PC-3 (cell line): Measurements from ENCODE around the gene FNDC10. TPM values are rescaled to one million over a fixed set of nuclear protein-coding genes. Genes with fewer than 3 reads are reported as not detected.

ENCODE experiments used
- ATAC-seq: fragments of 200-7000 bp; cut with Tn5 transposase; 2 replicates; pipeline ENCODE4 v1.9.1; 2020; ENCODE audit warnings: mild to moderate bottlenecking, moderate library complexity
- BruUV-seq: library from RNA; stranded (reverse); fragments of 400-500 nt; replicated peaks from 2 replicates; lab custom pipeline; 2021; lab: Mats Ljungman, UMichigan
- CTCF ChIA-PET: fragments of 300-600 bp; sonication (Branson Sonifier 250); formaldehyde crosslinking; loops from one replicate; lab custom pipeline; 2022; ENCODE audit warnings: antibody characterized with exemption; lab: Charles Lee
- POLR2A ChIA-PET: fragments of 300-600 bp; sonication (Branson Sonifier 250); formaldehyde crosslinking; loops from one replicate; lab custom pipeline; 2022; ENCODE audit warnings: antibody characterized with exemption; ENCODE audit not compliant: unreplicated experiment; lab: Charles Lee
- DNase-seq: peaks from one replicate; pipeline ENCODE4 v3.0.0-alpha.2; 2015
- H2AFZ ChIP-seq: fragments of 300-600 bp; sonication (generic); 2 replicates; pipeline ENCODE4 v1.6.0; 2016; ENCODE audit warnings: antibody characterized with exemption, low read length
- H3F3A ChIP-seq: fragments of 300-600 bp; sonication (generic); one replicate; pipeline ENCODE4 v1.6.0; 2017; ENCODE audit warnings: antibody characterized with exemption, low read length, control low read depth, mild to moderate bottlenecking; ENCODE audit not compliant: unreplicated experiment
- H3K27ac ChIP-seq: fragments of 300-600 bp; sonication (generic); 2 replicates; pipeline ENCODE4 v1.5.1; 2016; ENCODE audit warnings: mild to moderate bottlenecking, low read length
- H3K27me3 ChIP-seq: fragments of 300-600 bp; sonication (generic); 2 replicates; pipeline ENCODE4 v1.6.1; 2016; ENCODE audit warnings: low read length, mixed read lengths
- H3K36me3 ChIP-seq: fragments of 300-600 bp; sonication (generic); 2 replicates; pipeline ENCODE4 v1.6.1; 2016; ENCODE audit warnings: low read depth, mixed run types, low read length, mixed read lengths
- H3K4me1 ChIP-seq: fragments of 300-600 bp; sonication (generic); 2 replicates; pipeline ENCODE4 v1.5.1; 2016; ENCODE audit warnings: low read length; ENCODE audit not compliant: insufficient read depth
- H3K4me2 ChIP-seq: fragments of 300-600 bp; sonication (generic); 2 replicates; pipeline ENCODE4 v1.6.0; 2016; ENCODE audit warnings: low read length
- H3K4me3 ChIP-seq: fragments of 300-600 bp; sonication (generic); 2 replicates; pipeline ENCODE4 v1.5.1; 2016; ENCODE audit warnings: mild to moderate bottlenecking, low read length, mixed read lengths
- H3K79me2 ChIP-seq: fragments of 300-600 bp; sonication (generic); 2 replicates; pipeline ENCODE4 v1.6.1; 2017; ENCODE audit warnings: low read length, mixed read lengths
- H3K9ac ChIP-seq: fragments of 300-600 bp; sonication (generic); 2 replicates; pipeline ENCODE4 v1.6.0; 2016; ENCODE audit warnings: mild to moderate bottlenecking, low read length
- H3K9me2 ChIP-seq: fragments of 300-600 bp; sonication (generic); replicated peaks from 2 replicates; pipeline ENCODE4 v1.6.1; 2016; ENCODE audit warnings: mixed run types, low read length, mixed read lengths
- H3K9me3 ChIP-seq: fragments of 300-600 bp; sonication (generic); 2 replicates; pipeline ENCODE4 v1.6.1; 2016; ENCODE audit warnings: low read length, mixed read lengths
- H4K20me1 ChIP-seq: fragments of 300-600 bp; sonication (generic); 2 replicates; pipeline ENCODE4 v1.6.1; 2016; ENCODE audit warnings: low read length, mixed read lengths
- EZH2 ChIP-seq: fragments of 300-600 bp; sonication (generic); IDR thresholded peaks from one replicate; pipeline ENCODE4 v1.6.1; 2017; ENCODE audit warnings: antibody characterized with exemption, mild to moderate bottlenecking, low read length; ENCODE audit not compliant: unreplicated experiment
- EZH2phosphoT487 ChIP-seq: fragments of 300-600 bp; sonication (generic); IDR thresholded peaks from 2 replicates; pipeline ENCODE4 v1.6.1; 2018; ENCODE audit warnings: mild to moderate bottlenecking, antibody characterized with exemption, low read length, borderline replicate concordance
- intact Hi-C: fragments of 100-400 bp; cut with micrococcal nuclease; formaldehyde crosslinking; loops from 2 replicates; pipeline ENCODE4 v1.9.0; 2023
- total RNA-seq: library from RNA; depleted of rRNA; stranded (reverse); fragments of >200 nt; gene quantifications from 2 replicates; pipeline ENCODE4 v1.2.3, GENCODE V29; 2014
- TF ChIP-seq, protein P1 (sequence below): fragments of 300-600 bp; sonication (generic); conservative IDR thresholded peaks from 2 replicates; pipeline ENCODE4 v1.5.1; 2017; ENCODE audit warnings: antibody characterized with exemption, low read depth, mild to moderate bottlenecking, low read length

The FNDC10 gene
- total RNA-seq, 1 experiment from 2014 or later, result 8.8 TPM

GRCh38 chr1:1628754-1629429 lies 29.0 kb upstream of the FNDC10 start:
- POLR2A ChIA-PET, result no interaction called here
- ATAC-seq (peak; percentile 8; the same call in 1 of the 2 replicates), DNase-seq (peak; percentile 30)
- H4K20me1 ChIP-seq, result no peaks in the 10 kb centered on the region
- no peak overlapping the region for H3K9ac ChIP-seq
- H3K9me3 ChIP-seq, result no peaks in the 10 kb centered on the region
- CTCF ChIA-PET, result no interaction called here
- no peaks in the 10 kb centered on the region for H3F3A ChIP-seq
- TF ChIP-seq, protein P1, sequence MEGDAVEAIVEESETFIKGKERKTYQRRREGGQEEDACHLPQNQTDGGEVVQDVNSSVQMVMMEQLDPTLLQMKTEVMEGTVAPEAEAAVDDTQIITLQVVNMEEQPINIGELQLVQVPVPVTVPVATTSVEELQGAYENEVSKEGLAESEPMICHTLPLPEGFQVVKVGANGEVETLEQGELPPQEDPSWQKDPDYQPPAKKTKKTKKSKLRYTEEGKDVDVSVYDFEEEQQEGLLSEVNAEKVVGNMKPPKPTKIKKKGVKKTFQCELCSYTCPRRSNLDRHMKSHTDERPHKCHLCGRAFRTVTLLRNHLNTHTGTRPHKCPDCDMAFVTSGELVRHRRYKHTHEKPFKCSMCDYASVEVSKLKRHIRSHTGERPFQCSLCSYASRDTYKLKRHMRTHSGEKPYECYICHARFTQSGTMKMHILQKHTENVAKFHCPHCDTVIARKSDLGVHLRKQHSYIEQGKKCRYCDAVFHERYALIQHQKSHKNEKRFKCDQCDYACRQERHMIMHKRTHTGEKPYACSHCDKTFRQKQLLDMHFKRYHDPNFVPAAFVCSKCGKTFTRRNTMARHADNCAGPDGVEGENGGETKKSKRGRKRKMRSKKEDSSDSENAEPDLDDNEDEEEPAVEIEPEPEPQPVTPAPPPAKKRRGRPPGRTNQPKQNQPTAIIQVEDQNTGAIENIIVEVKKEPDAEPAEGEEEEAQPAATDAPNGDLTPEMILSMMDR, result no peak
- TF ChIP-seq EZH2phosphoT487 (no peak), EZH2 (no peak)
- no peaks in the 10 kb centered on the region for H3K27me3 ChIP-seq
- intact Hi-C loops, result no loop called here
- H3K27ac ChIP-seq, result no peak overlapping the region
- H3K9me2 ChIP-seq, result no peaks in the 10 kb centered on the region
- no TSS peak for BruUV-seq
- no peak overlapping the region for H3K4me3 ChIP-seq
- H3K36me3 ChIP-seq, result no peaks in the 10 kb centered on the region
- no peak overlapping the region for H2AFZ ChIP-seq
- no peak overlapping the region for H3K4me2 ChIP-seq
- H3K79me2 ChIP-seq, result no peaks in the 10 kb centered on the region
- H3K4me1 ChIP-seq, result peaks cover 7% of the 10 kb centered on the region; the same call in 1 of the 2 replicates

GRCh38 chr1:1627829-1628753 lies 28.2 kb upstream of the FNDC10 start:
- Histone ChIP-seq H3K36me3 (no peaks in the 10 kb centered on the region), H3K9me2 (no peaks in the 10 kb centered on the region), H3K27me3 (no peaks in the 10 kb centered on the region), H3F3A (no peaks in the 10 kb centered on the region), H3K4me3 (no peak overlapping the region), H3K27ac (no peak overlapping the region), H3K79me2 (no peaks in the 10 kb centered on the region), H3K9ac (no peak overlapping the region), H4K20me1 (no peaks in the 10 kb centered on the region), H3K9me3 (no peaks in the 10 kb centered on the region), H3K4me1 (peaks cover 7% of the 10 kb centered on the region; the same call in 1 of the 2 replicates), H2AFZ (no peak overlapping the region), H3K4me2 (no peak overlapping the region)
- ATAC-seq (no peak), DNase-seq (no peak)
- no TSS peak for BruUV-seq
- intact Hi-C loops, result no loop called here
- ChIA-PET POLR2A (no interaction called here), CTCF (no interaction called here)
- TF ChIP-seq EZH2phosphoT487, result no peak
- no peak for TF ChIP-seq EZH2
- TF ChIP-seq, protein P1, result no peak
